BE2C (cell line): ENCODE data around the gene CLCN2.

Experiments used
- DNase-seq: peaks from one replicate; pipeline ENCODE4 v3.0.0-alpha.2; 2020
- H3K27me3 ChIP-seq: fragments of 250-450 bp; sonication (Bioruptor Pico); 2 replicates; pipeline ENCODE4 v1.5.1; 2020; ENCODE audit warnings: mild to moderate bottlenecking
- H3K36me3 ChIP-seq: fragments of 250-450 bp; sonication (Bioruptor Pico); 2 replicates; pipeline ENCODE4 v1.5.1; 2020; ENCODE audit warnings: mild to moderate bottlenecking
- H3K4me1 ChIP-seq: fragments of 250-450 bp; sonication (Bioruptor Pico); 2 replicates; pipeline ENCODE4 v1.5.1; 2020
- H3K4me3 ChIP-seq: 2 replicates; pipeline ENCODE4 v1.5.1; 2011; ENCODE audit warnings: low read depth, low read length
- H3K9me3 ChIP-seq: fragments of 250-450 bp; sonication (Bioruptor Pico); 2 replicates; pipeline ENCODE4 v1.5.1; 2020
- CTCF ChIP-seq: IDR thresholded peaks from 2 replicates; pipeline ENCODE4 v1.5.1; 2012; ENCODE audit warnings: mild to moderate bottlenecking, low read depth, low read length

The CLCN2 gene

GRCh38 chr3:184378651-184379357, 17.4 kb upstream of the CLCN2 start:
- peaks cover 10% of the 10 kb centered on the region for H3K4me1 ChIP-seq
- H3K4me3 ChIP-seq, result no peak overlapping the region
- H3K36me3 ChIP-seq, result no peaks in the 10 kb centered on the region
- no peaks in the 10 kb centered on the region for H3K9me3 ChIP-seq
- peaks cover 79% of the 10 kb centered on the region for H3K27me3 ChIP-seq
- DNase-seq, result no peak
- TF ChIP-seq CTCF, result no peak

GRCh38 chr3:184377882-184378445, 16.6 kb upstream of the CLCN2 start, which contains the start of gene THPO:
TSS of gene THPO (minus strand) at chr3:184378207. CDS start at chr3:184376259, 1,948 bp downstream.
- Histone ChIP-seq H3K36me3 (no peaks in the 10 kb centered on the region), H3K9me3 (no peaks in the 10 kb centered on the region), H3K27me3 (peaks cover 88% of the 10 kb centered on the region), H3K4me1 (peaks cover 10% of the 10 kb centered on the region), H3K4me3 (no peak within 1 kb of the TSS)
- TF ChIP-seq CTCF, result no peak
- no peak for DNase-seq

GRCh38 chr3:184377374-184377773, 16.0 kb upstream of the CLCN2 start:
- no peak for DNase-seq
- peaks cover 92% of the 10 kb centered on the region for H3K27me3 ChIP-seq
- no peak for TF ChIP-seq CTCF
- no peaks in the 10 kb centered on the region for H3K36me3 ChIP-seq
- no peaks in the 10 kb centered on the region for H3K9me3 ChIP-seq
- H3K4me3 ChIP-seq, result no peak overlapping the region
- H3K4me1 ChIP-seq, result peaks cover 10% of the 10 kb centered on the region

GRCh38 chr3:184375747-184376461, 14.5 kb upstream of the CLCN2 start:
- peaks cover 81% of the 10 kb centered on the region for H3K27me3 ChIP-seq
- no peak overlapping the region for H3K4me3 ChIP-seq
- no peaks in the 10 kb centered on the region for H3K9me3 ChIP-seq
- no peak for DNase-seq
- no peaks in the 10 kb centered on the region for H3K36me3 ChIP-seq
- no peak for TF ChIP-seq CTCF
- peaks cover 10% of the 10 kb centered on the region for H3K4me1 ChIP-seq

- no peak for TF ChIP-seq CTCF
- Histone ChIP-seq H3K27me3 (peaks cover 61% of the 10 kb centered on the region), H3K9me3 (no peaks in the 10 kb centered on the region), H3K4me3 (no peak overlapping the region), H3K4me1 (no peaks in the 10 kb centered on the region), H3K36me3 (peaks cover 2% of the 10 kb centered on the region; the same call in 1 of the 2 replicates)
- DNase-seq, result no peak
Observed at GRCh38 chr3:184373422-184373821, 12.0 kb upstream of the CLCN2 start.
